ENCODE measurements around the gene NFATC4. TPM values are rescaled to one million over a fixed set of nuclear protein-coding genes. Genes with fewer than 3 reads are reported as not detected.

NFATC4 gene
- total RNA-seq, 4 donors from 2014 or later, result 10.8 to 25.3 (median 12.2) TPM

DNA sequence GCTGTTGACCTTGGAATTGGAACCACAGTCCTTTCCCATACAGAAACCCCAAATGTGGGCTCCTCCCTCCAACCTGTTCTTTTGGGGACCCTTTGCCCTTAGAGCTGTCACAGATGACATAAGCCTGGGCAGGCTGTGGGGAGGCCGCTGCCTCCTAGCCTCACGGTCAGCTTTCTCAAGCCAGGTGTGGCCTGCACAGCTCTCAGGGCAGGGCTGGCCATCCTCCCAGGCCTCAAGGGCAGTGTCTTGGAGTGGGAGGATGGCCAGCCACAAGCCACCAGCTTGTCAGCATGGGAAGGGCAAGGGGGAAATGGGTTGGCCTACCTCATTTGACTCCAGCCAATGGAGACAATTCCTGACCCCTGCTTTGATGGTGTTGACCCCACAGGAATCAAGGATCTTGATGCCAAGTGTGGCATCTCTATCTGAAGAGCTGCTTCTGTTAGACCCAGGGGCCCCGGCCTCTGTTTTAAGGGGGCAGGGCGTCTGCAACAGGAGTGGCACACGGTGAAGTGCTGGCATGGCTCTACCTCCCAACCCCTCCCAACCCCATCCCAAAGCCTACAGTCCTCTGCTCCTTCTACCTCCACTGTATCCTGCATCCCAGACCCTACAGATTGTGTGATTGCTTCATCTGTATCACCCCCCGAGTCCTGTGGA, 50.0 kb downstream of the NFATC4 start:
- peaks cover 13% of the 10 kb centered on the region for H3K4me1 ChIP-seq
- no peaks in the 10 kb centered on the region for H3K27me3 ChIP-seq
- H3K27ac ChIP-seq, result no peak overlapping the region
- H3K4me3 ChIP-seq, result no peak overlapping the region
- 61% methylated on average over 5 of the region's 6 CpGs for WGBS
- DNase-seq (ENCODE audit: low spot score in 2 of 2), result peak in 1 of 2 donors; percentile 54
- TF ChIP-seq POLR2A (IDR thresholded peaks at IDR 0.05), result no peak
- TF ChIP-seq, protein P1, sequence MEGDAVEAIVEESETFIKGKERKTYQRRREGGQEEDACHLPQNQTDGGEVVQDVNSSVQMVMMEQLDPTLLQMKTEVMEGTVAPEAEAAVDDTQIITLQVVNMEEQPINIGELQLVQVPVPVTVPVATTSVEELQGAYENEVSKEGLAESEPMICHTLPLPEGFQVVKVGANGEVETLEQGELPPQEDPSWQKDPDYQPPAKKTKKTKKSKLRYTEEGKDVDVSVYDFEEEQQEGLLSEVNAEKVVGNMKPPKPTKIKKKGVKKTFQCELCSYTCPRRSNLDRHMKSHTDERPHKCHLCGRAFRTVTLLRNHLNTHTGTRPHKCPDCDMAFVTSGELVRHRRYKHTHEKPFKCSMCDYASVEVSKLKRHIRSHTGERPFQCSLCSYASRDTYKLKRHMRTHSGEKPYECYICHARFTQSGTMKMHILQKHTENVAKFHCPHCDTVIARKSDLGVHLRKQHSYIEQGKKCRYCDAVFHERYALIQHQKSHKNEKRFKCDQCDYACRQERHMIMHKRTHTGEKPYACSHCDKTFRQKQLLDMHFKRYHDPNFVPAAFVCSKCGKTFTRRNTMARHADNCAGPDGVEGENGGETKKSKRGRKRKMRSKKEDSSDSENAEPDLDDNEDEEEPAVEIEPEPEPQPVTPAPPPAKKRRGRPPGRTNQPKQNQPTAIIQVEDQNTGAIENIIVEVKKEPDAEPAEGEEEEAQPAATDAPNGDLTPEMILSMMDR (IDR thresholded peaks at IDR 0.05), result no peak
- no peak for TF ChIP-seq EP300 (IDR thresholded peaks at IDR 0.05)
- H3K9me3 ChIP-seq, result no peaks in the 10 kb centered on the region
- H3K36me3 ChIP-seq, result peaks cover 29% of the 10 kb centered on the region

DNA sequence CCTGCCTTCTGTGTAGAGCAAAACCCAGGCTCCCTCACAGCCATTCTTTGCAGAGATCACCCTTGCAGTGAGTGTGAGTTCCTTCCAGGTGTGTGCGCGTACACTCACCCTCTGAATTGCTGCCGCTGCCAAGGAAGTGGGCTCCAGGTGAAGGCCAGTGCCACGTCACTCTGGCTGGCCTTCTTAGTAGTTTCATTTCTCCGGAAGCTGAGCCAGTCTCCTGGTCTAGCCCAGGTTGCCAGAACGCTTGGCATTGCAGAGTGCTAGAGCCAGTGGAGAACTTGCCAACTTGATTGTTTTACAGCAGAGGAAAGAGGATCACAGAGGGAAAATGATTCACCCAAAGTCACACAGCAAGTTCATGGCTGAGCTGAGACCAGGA, 50.5 kb downstream of the NFATC4 start:
- Histone ChIP-seq H3K4me1 (peaks cover 13% of the 10 kb centered on the region), H3K27me3 (no peaks in the 10 kb centered on the region), H3K36me3 (peaks cover 24% of the 10 kb centered on the region), H3K9me3 (no peaks in the 10 kb centered on the region), H3K4me3 (no peak overlapping the region), H3K27ac (no peak overlapping the region)
- no peak for DNase-seq (ENCODE audit: low spot score in 2 of 2)
- TF ChIP-seq EP300 (IDR thresholded peaks at IDR 0.05), result no peak
- WGBS, result 29% methylated on average over 6 of the region's 6 CpGs

DNA sequence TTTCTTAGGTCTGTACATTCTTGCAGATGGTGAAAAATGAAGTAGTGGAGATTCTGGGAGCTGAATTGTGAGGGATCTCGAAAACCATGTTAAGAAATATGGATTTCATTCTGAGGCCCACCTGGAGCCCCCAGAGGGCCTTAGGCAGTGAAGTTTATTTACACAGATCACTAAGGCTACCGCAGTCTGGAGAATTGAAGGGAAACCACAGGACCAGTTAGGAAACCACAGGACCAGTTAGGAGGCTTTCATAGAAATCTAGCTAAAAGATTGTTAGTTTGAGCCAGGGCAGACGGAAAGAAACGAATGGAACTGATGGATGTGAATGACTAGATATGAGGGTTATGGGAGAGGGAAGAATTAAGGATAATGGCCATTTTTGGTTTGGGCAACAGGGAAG, 54.3 kb downstream of the NFATC4 start:
- H3K27ac ChIP-seq, result no peak overlapping the region
- TF ChIP-seq, protein P1 (IDR thresholded peaks at IDR 0.05), result no peak
- TF ChIP-seq EP300 (IDR thresholded peaks at IDR 0.05) (no peak), POLR2AphosphoS5 (IDR thresholded peaks at IDR 0.05) (no peak), POLR2A (IDR thresholded peaks at IDR 0.05) (no peak)
- no peak for DNase-seq (ENCODE audit: low spot score in 2 of 2)

DNA sequence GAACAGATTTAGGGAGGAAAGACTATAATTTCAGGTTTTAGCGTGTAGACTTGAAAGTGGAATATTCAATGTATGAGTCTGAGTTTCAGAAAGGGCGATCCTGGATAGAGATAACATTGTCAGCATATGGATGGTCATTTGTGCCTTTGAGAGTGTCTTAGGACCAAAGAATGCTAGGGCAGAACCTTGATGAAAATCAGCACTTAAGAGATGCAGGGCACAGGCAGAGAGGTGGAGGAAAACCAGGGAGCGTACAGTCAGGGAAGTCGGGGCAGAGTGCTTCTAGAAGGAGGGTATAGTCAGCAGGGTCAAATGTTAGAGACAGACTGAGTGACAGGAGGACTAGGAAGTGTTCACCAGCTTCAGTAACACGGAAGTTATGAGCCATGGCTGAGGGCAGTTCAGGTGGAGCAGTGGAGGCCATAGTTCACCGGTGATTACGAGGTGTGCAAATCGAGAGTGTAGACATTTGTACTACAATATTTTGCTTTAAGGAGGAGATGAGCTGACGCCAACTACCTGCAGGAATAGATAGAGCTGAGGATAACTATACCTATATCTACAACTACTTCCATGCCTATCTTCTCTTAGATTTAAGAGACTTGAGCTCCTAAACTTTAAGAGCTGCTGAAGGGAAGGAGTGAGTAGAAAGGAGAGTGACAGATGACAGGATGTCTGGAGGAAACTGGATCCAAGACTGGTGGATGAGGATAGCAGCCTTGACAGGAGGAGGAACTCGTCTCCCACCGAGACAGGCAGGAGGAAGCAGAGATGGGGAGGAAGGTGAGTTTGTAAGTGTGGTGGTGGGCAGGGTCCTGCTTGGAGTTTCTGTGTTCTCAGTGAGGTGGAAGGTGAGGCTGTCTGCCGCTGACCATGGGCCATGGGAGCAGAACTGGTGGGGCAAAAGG, 55.0 kb downstream of the NFATC4 start:
- Histone ChIP-seq H3K9me3 (no peaks in the 10 kb centered on the region), H3K4me1 (peaks cover 44% of the 10 kb centered on the region), H3K27ac (no peak overlapping the region), H3K4me3 (no peak overlapping the region), H3K27me3 (no peaks in the 10 kb centered on the region), H3K36me3 (no peaks in the 10 kb centered on the region)
- TF ChIP-seq POLR2AphosphoS5 (IDR thresholded peaks at IDR 0.05) (no peak), POLR2A (IDR thresholded peaks at IDR 0.05) (no peak), EP300 (IDR thresholded peaks at IDR 0.05) (no peak)
- TF ChIP-seq, protein P1 (IDR thresholded peaks at IDR 0.05), result no peak
- WGBS, result 78% methylated on average over 12 of the region's 12 CpGs
- peak in 1 of 2 donors; percentile 33 for DNase-seq (ENCODE audit: low spot score in 2 of 2)

More for the DNA sequence above, 54.3 kb downstream of the NFATC4 start:
- Histone ChIP-seq H3K9me3 (no peaks in the 10 kb centered on the region), H3K36me3 (no peaks in the 10 kb centered on the region), H3K4me1 (peaks cover 37% of the 10 kb centered on the region), H3K27me3 (no peaks in the 10 kb centered on the region), H3K4me3 (no peak overlapping the region)
- 79% methylated on average over 4 of the region's 4 CpGs for WGBS

DNA sequence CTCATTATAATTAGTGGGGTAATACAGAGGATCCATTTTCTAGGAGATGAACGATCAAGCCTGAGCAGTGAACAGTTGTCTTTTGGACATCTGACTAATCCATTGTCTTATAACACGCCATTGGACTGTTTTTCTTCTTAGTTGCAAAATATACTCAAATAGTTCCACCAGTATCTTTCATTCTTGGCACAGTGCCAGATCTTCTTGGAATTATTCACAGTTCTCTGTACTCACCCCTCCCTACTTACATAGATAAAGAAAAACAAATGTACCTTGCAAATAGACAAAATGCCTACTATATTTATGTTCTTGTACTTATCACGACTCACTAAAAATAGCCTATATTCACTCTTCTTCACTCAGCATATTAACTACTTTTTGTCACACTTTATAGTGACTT, 57.7 kb downstream of the NFATC4 start:
- peak overlapping the region; percentile 57 for H3K27ac ChIP-seq
- no peak overlapping the region for H3K4me3 ChIP-seq
- H3K27me3 ChIP-seq, result no peaks in the 10 kb centered on the region
- H3K9me3 ChIP-seq, result no peaks in the 10 kb centered on the region
- no peaks in the 10 kb centered on the region for H3K36me3 ChIP-seq
- TF ChIP-seq, protein P1 (IDR thresholded peaks at IDR 0.05), result no peak
- TF ChIP-seq EP300 (IDR thresholded peaks at IDR 0.05) (no peak), POLR2A (IDR thresholded peaks at IDR 0.05) (no peak), POLR2AphosphoS5 (IDR thresholded peaks at IDR 0.05) (no peak)
- DNase-seq (ENCODE audit: low spot score in 2 of 2), result no peak
- 17% methylated on average over 3 of the region's 3 CpGs for WGBS
- peaks cover 51% of the 10 kb centered on the region for H3K4me1 ChIP-seq
